H1 (cell line): ENCODE results near the gene ZC3H7B. TPM values are rescaled to one million over a fixed set of nuclear protein-coding genes. Genes with fewer than 3 reads are reported as not detected.

ENCODE experiments used
- ASH2L ChIP-seq: fragments of 200-600, 300-600 bp; sonication (generic); IDR thresholded peaks from one replicate; pipeline ENCODE4 v1.7.1; 2017; ENCODE audit warnings: low read length
- BACH1 ChIP-seq: IDR thresholded peaks from 2 replicates; pipeline ENCODE4 v1.6.1; 2012; ENCODE audit warnings: low read length, improper control_type of control experiment
- CEBPB ChIP-seq: IDR thresholded peaks from 2 replicates; pipeline ENCODE4 v1.6.1; 2012; ENCODE audit warnings: low read depth, low read length
- CHD1 ChIP-seq: IDR thresholded peaks from 2 replicates; pipeline ENCODE4 v1.6.1; 2012; ENCODE audit warnings: low read depth, low read length, improper control_type of control experiment
- CHD2 ChIP-seq: IDR thresholded peaks from 2 replicates; pipeline ENCODE4 v1.6.1; 2012; ENCODE audit warnings: low read length, improper control_type of control experiment
- CREB1 ChIP-seq: IDR thresholded peaks from 2 replicates; pipeline ENCODE4 v1.6.1; 2012; ENCODE audit warnings: inconsistent platforms
- EP300 ChIP-seq, 2 experiments: IDR thresholded peaks; 1 replicate in 1 of 2; 2 replicates in 1 of 2; pipeline ENCODE4 v1.6.1; 2011 to 2012; ENCODE audit warnings: low read depth in 2 of 2, low read length in 2 of 2, mild to moderate bottlenecking in 2 of 2, borderline replicate concordance in 1 of 2, inconsistent platforms in 1 of 2, moderate library complexity in 1 of 2
- EZH2 ChIP-seq: fragments of 200-600 bp; sonication (generic); IDR thresholded peaks from 2 replicates; pipeline ENCODE4 v1.7.1; 2012; ENCODE audit warnings: low read depth, mild to moderate bottlenecking, moderate library complexity, low read length, inconsistent platforms; ENCODE audit not compliant: severe bottlenecking
- GABPA ChIP-seq: IDR thresholded peaks from 2 replicates; pipeline ENCODE4 v1.6.1; 2011; ENCODE audit warnings: mild to moderate bottlenecking, low read length, moderate library complexity, borderline replicate concordance; ENCODE audit not compliant: insufficient read depth
- HDAC2 ChIP-seq, 2 experiments: fragments of 300-600 bp in 1 of 2; sonication (generic) in 1 of 2; IDR thresholded peaks; 2 replicates each; pipeline ENCODE4 v1.6.1; 2011 to 2012; ENCODE audit warnings: low read depth in 2 of 2, low read length in 2 of 2, mild to moderate bottlenecking in 2 of 2, moderate library complexity in 2 of 2, borderline replicate concordance in 1 of 2, inconsistent platforms in 1 of 2
- HDAC6 ChIP-seq: IDR thresholded peaks from one replicate; pipeline ENCODE4 v1.7.1; 2012; ENCODE audit warnings: low read depth, mild to moderate bottlenecking, inconsistent platforms, low read length, moderate library complexity
- JUND ChIP-seq: IDR thresholded peaks from 2 replicates; pipeline ENCODE4 v1.6.1; 2011; ENCODE audit warnings: mild to moderate bottlenecking, improper control_type of control experiment, low read length
- KDM1A ChIP-seq: fragments of 200-600, 300-600 bp; sonication (generic); IDR thresholded peaks from 2 replicates; pipeline ENCODE4 v1.7.1; 2016; ENCODE audit warnings: mild to moderate bottlenecking, low read length, borderline replicate concordance
- NANOG ChIP-seq: IDR thresholded peaks from 2 replicates; pipeline ENCODE4 v1.6.1; 2011; ENCODE audit warnings: low read length, low read depth, mild to moderate bottlenecking, inconsistent platforms; ENCODE audit not compliant: insufficient read depth, poor library complexity, severe bottlenecking
- PHF8 ChIP-seq: fragments of 200-600 bp; sonication (generic); conservative IDR thresholded peaks from 2 replicates; pipeline ENCODE4 v1.7.1; 2012; ENCODE audit warnings: low read depth, mild to moderate bottlenecking, inconsistent platforms, low read length, moderate library complexity
- SP2 ChIP-seq: IDR thresholded peaks from 2 replicates; pipeline ENCODE4 v1.6.1; 2012; ENCODE audit warnings: mild to moderate bottlenecking, low read length, inconsistent platforms
- SP4 ChIP-seq: IDR thresholded peaks from 2 replicates; pipeline ENCODE4 v1.6.1; 2012; ENCODE audit warnings: low read length, inconsistent platforms
- SRF ChIP-seq: IDR thresholded peaks from 2 replicates; pipeline ENCODE4 v1.6.1; 2011; ENCODE audit warnings: mild to moderate bottlenecking, low read depth, low read length, moderate library complexity
- polyA plus RNA-seq, 7 experiments: library from polyadenylated mRNA; depleted of rRNA in 3 of 7; stranded (reverse) in 5 of 7; unstranded in 2 of 7; fragments of >200 nt in 5 of 7; fragments of 200-250 nt in 2 of 7; gene quantifications; 1 replicate in 5 of 7; 2 replicates in 1 of 7; 4 replicates in 1 of 7; pipeline versions ENCODE4 v1.2.1 to v1.2.3, GENCODE V29; 2011 to 2013; ENCODE audit warnings: missing spikeins in 2 of 7, mixed read lengths in 2 of 7
- total RNA-seq: library from RNA; stranded (reverse); fragmentation: NEBNext Ultra II Directional; extraction: Animal tissue kit (Norgen Biotek cat#: 25700); gene quantifications from 2 replicates; pipeline ENCODE4 v1.2.1, GENCODE V29; 2021
- TF ChIP-seq, protein P1 (sequence below): IDR thresholded peaks from 2 replicates; pipeline ENCODE4 v1.6.1; 2012; ENCODE audit warnings: inconsistent platforms
- TF ChIP-seq, protein P2 (sequence below): IDR thresholded peaks from 2 replicates; pipeline ENCODE4 v1.6.1; 2012; ENCODE audit warnings: inconsistent platforms
- TF ChIP-seq, protein P3 (sequence below), 3 experiments: IDR thresholded peaks; 1 replicate in 2 of 3; 2 replicates in 1 of 3; pipeline versions ENCODE4 v1.5.1 to v1.6.1; 2011; ENCODE audit warnings: low read length in 3 of 3, mild to moderate bottlenecking in 3 of 3, inconsistent platforms in 2 of 3, low read depth in 1 of 3, moderate library complexity in 1 of 3; ENCODE audit not compliant: insufficient read depth in 1 of 3; ENCODE audit errors: control extremely low read depth in 1 of 3
- TF ChIP-seq, protein P4 (sequence below): IDR thresholded peaks from 2 replicates; pipeline ENCODE4 v1.6.1; 2011; ENCODE audit warnings: low read depth, mild to moderate bottlenecking, low read length; ENCODE audit not compliant: insufficient read depth

ZC3H7B gene
- total and polyA plus RNA-seq, 2 of the 8 experiments (the other 6 are each of a cell fraction or from before 2014, with no cell fraction given): 35.5 to 78.6 TPM

DNA sequence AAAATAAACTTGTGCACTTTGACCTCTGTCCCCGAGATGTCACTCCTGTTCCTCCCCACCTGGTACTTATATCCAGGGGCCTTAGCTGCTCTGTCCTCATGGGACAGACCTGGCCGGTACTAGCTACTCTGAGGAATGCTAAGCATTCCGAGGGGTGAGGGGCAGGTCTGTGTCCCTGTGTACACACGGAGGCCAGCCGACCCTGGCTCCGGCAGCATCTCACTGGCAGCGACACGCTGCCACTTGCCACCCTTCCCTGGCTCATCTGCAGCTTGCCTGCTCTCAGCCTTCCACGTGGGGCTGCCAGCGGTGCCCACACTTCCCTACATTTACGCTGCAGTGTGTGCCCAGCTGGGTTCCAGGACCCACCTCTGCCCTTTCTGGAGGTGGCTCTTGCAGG, 58.8 kb downstream of the ZC3H7B start (continued):
- TF ChIP-seq CEBPB (no peak), HDAC6 (no peak), ASH2L (peak; percentile 75), NANOG (no peak), BACH1 (no peak), CHD1 (no peak), SRF (no peak), CHD2 (0 out of 2 replicates have a peak, but pooled peaks have one; percentile 39), KDM1A (no peak; the same call in 1 of the 2 replicates), GABPA (no peak), EZH2 (no peak), EP300 (IDR thresholded peaks at IDR 0.05; ENCODE audit: borderline replicate concordance in 1 of 2, low read depth in 2 of 2, low read length in 2 of 2) (peak in 1 of 2 experiments; percentile 85; a peak in 2 of 3 replicates), HDAC2 (IDR thresholded peaks at IDR 0.05; ENCODE audit: borderline replicate concordance in 1 of 2, low read depth in 2 of 2, low read length in 2 of 2) (no peak), SP4 (no peak), PHF8 (no peak), SP2 (no peak), CREB1 (0 out of 2 replicates have a peak, but pooled peaks have one; percentile 21), JUND (no peak)
- TF ChIP-seq, protein P1, sequence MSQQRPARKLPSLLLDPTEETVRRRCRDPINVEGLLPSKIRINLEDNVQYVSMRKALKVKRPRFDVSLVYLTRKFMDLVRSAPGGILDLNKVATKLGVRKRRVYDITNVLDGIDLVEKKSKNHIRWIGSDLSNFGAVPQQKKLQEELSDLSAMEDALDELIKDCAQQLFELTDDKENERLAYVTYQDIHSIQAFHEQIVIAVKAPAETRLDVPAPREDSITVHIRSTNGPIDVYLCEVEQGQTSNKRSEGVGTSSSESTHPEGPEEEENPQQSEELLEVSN: no peak
- TF ChIP-seq, protein P2, sequence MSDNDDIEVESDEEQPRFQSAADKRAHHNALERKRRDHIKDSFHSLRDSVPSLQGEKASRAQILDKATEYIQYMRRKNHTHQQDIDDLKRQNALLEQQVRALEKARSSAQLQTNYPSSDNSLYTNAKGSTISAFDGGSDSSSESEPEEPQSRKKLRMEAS: peak; percentile 68
- TF ChIP-seq, protein P3, sequence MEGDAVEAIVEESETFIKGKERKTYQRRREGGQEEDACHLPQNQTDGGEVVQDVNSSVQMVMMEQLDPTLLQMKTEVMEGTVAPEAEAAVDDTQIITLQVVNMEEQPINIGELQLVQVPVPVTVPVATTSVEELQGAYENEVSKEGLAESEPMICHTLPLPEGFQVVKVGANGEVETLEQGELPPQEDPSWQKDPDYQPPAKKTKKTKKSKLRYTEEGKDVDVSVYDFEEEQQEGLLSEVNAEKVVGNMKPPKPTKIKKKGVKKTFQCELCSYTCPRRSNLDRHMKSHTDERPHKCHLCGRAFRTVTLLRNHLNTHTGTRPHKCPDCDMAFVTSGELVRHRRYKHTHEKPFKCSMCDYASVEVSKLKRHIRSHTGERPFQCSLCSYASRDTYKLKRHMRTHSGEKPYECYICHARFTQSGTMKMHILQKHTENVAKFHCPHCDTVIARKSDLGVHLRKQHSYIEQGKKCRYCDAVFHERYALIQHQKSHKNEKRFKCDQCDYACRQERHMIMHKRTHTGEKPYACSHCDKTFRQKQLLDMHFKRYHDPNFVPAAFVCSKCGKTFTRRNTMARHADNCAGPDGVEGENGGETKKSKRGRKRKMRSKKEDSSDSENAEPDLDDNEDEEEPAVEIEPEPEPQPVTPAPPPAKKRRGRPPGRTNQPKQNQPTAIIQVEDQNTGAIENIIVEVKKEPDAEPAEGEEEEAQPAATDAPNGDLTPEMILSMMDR (IDR thresholded peaks at IDR 0.05; ENCODE audit: control extremely low read depth in 1 of 3, insufficient read depth in 1 of 3, low read depth in 1 of 3, low read length in 3 of 3): no peak
- TF ChIP-seq, protein P4, sequence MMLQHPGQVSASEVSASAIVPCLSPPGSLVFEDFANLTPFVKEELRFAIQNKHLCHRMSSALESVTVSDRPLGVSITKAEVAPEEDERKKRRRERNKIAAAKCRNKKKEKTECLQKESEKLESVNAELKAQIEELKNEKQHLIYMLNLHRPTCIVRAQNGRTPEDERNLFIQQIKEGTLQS: no peak
